ENCODE data around the gene PPID.
"Not testable (repeated sequence)": the region's sequence is repeated elsewhere in the genome, so short reads cannot be mapped to it uniquely, and the experiment has no call there.

The PPID gene

GRCh38 chr4:158754385-158755180 is 31.4 kb upstream of the PPID start:
- no peaks in the 10 kb centered on the region for H3K4me1 Mint-ChIP-seq
- H3K4me3 Mint-ChIP-seq: no peak overlapping the region
- peaks cover 47% of the 10 kb centered on the region for H3K27me3 Mint-ChIP-seq
- H3K9me3 Mint-ChIP-seq: peaks cover 13% of the 10 kb centered on the region
- no peak overlapping the region for H3K27ac Mint-ChIP-seq
- H3K36me3 Mint-ChIP-seq: peaks cover 5% of the 10 kb centered on the region
- no peak for ATAC-seq

GRCh38 chr4:158750379-158750778 is 27.2 kb upstream of the PPID start:
- Mint-ChIP-seq H3K36me3 (no peaks in the 10 kb centered on the region), H3K4me3 (no peak overlapping the region), H3K9me3 (no peaks in the 10 kb centered on the region), H3K27me3 (peaks cover 5% of the 10 kb centered on the region), H3K27ac (no peak overlapping the region), H3K4me1 (no peaks in the 10 kb centered on the region)
- ATAC-seq: no peak

GRCh38 chr4:158746537-158746936 is 23.3 kb upstream of the PPID start:
- not testable (repeated sequence) for H3K9me3 Mint-ChIP-seq, ATAC-seq, H3K27me3 Mint-ChIP-seq, H3K4me3 Mint-ChIP-seq, H3K36me3 Mint-ChIP-seq, H3K4me1 Mint-ChIP-seq, H3K27ac Mint-ChIP-seq

- H3K36me3 Mint-ChIP-seq: no peaks in the 10 kb centered on the region
- no peak overlapping the region for H3K27ac Mint-ChIP-seq
- peaks cover 9% of the 10 kb centered on the region for H3K27me3 Mint-ChIP-seq
- no peaks in the 10 kb centered on the region for H3K4me1 Mint-ChIP-seq
- no peak overlapping the region for H3K4me3 Mint-ChIP-seq
- no peak for ATAC-seq
- no peaks in the 10 kb centered on the region for H3K9me3 Mint-ChIP-seq
These were observed 18.3 kb upstream of the PPID start for GRCh38 chr4:158741326-158742021.

GRCh38 chr4:158739600-158739999 is 16.4 kb upstream of the PPID start:
- no peak for ATAC-seq
- H3K4me1 Mint-ChIP-seq: no peaks in the 10 kb centered on the region
- H3K27me3 Mint-ChIP-seq: peaks cover 18% of the 10 kb centered on the region
- H3K27ac Mint-ChIP-seq: no peak overlapping the region
- no peak overlapping the region for H3K4me3 Mint-ChIP-seq
- H3K36me3 Mint-ChIP-seq: no peaks in the 10 kb centered on the region
- H3K9me3 Mint-ChIP-seq: no peaks in the 10 kb centered on the region

- ATAC-seq: no peak
- Mint-ChIP-seq H3K4me3 (no peak overlapping the region), H3K27ac (no peak overlapping the region), H3K27me3 (peaks cover 18% of the 10 kb centered on the region), H3K4me1 (no peaks in the 10 kb centered on the region), H3K9me3 (no peaks in the 10 kb centered on the region), H3K36me3 (no peaks in the 10 kb centered on the region)
These were observed 15.7 kb upstream of the PPID start for GRCh38 chr4:158738866-158739265.

GRCh38 chr4:158729716-158730559 is 6.7 kb upstream of the PPID start:
- Mint-ChIP-seq H3K27ac (no peak overlapping the region), H3K27me3 (peaks cover 56% of the 10 kb centered on the region), H3K36me3 (no peaks in the 10 kb centered on the region), H3K4me1 (no peaks in the 10 kb centered on the region), H3K9me3 (no peaks in the 10 kb centered on the region), H3K4me3 (no peak overlapping the region)
- ATAC-seq: no peak

- H3K36me3 Mint-ChIP-seq: no peaks in the 10 kb centered on the region
- ATAC-seq: no peak
- H3K9me3 Mint-ChIP-seq: no peaks in the 10 kb centered on the region
- peaks cover 56% of the 10 kb centered on the region for H3K27me3 Mint-ChIP-seq
- no peak overlapping the region for H3K27ac Mint-ChIP-seq
- no peaks in the 10 kb centered on the region for H3K4me1 Mint-ChIP-seq
- H3K4me3 Mint-ChIP-seq: no peak overlapping the region
These were observed 5.0 kb upstream of the PPID start for GRCh38 chr4:158728236-158728635.

- H3K27ac Mint-ChIP-seq: no peak overlapping the region
- no peaks in the 10 kb centered on the region for H3K9me3 Mint-ChIP-seq
- peaks cover 2% of the 10 kb centered on the region for H3K36me3 Mint-ChIP-seq
- no peak overlapping the region for H3K4me3 Mint-ChIP-seq
- H3K4me1 Mint-ChIP-seq: peaks cover 9% of the 10 kb centered on the region
- H3K27me3 Mint-ChIP-seq: peaks cover 41% of the 10 kb centered on the region
- ATAC-seq: no peak
These were observed 3.4 kb upstream of the PPID start for GRCh38 chr4:158726633-158727032.

- peaks cover 13% of the 10 kb centered on the region for H3K36me3 Mint-ChIP-seq
- peaks cover 16% of the 10 kb centered on the region for H3K4me1 Mint-ChIP-seq
- ATAC-seq: no peak
These were observed 1.4 kb upstream of the PPID start for GRCh38 chr4:158724637-158725036.

GRCh38 chr4:158722291-158722916 is 792 bp downstream of the PPID start:
- Mint-ChIP-seq H3K36me3 (peaks cover 33% of the 10 kb centered on the region), H3K9me3 (no peaks in the 10 kb centered on the region), H3K4me1 (peaks cover 16% of the 10 kb centered on the region), H3K4me3 (peak overlapping the region; percentile 91), H3K27ac (peak overlapping the region; percentile 91), H3K27me3 (peaks cover 12% of the 10 kb centered on the region)
- ATAC-seq: no peak

More at GRCh38 chr4:158724637-158725036, 1.4 kb upstream of the PPID start:
- peaks cover 24% of the 10 kb centered on the region for H3K27me3 Mint-ChIP-seq
- peak overlapping the region; percentile 9 for H3K4me3 Mint-ChIP-seq
- H3K9me3 Mint-ChIP-seq: no peaks in the 10 kb centered on the region
- peak overlapping the region; percentile 91 for H3K27ac Mint-ChIP-seq

GRCh38 chr4:158721680-158722079 is 1.5 kb downstream of the PPID start:
- peaks cover 40% of the 10 kb centered on the region for H3K36me3 Mint-ChIP-seq
- ATAC-seq: no peak
- peaks cover 16% of the 10 kb centered on the region for H3K4me1 Mint-ChIP-seq
- H3K9me3 Mint-ChIP-seq: no peaks in the 10 kb centered on the region
- H3K27ac Mint-ChIP-seq: no peak overlapping the region
- H3K4me3 Mint-ChIP-seq: no peak overlapping the region
- peaks cover 9% of the 10 kb centered on the region for H3K27me3 Mint-ChIP-seq

- H3K27ac Mint-ChIP-seq: no peak overlapping the region
- H3K9me3 Mint-ChIP-seq: no peaks in the 10 kb centered on the region
- H3K4me3 Mint-ChIP-seq: no peak overlapping the region
- no peaks in the 10 kb centered on the region for H3K4me1 Mint-ChIP-seq
- H3K36me3 Mint-ChIP-seq: peaks cover 81% of the 10 kb centered on the region
- no peaks in the 10 kb centered on the region for H3K27me3 Mint-ChIP-seq
- ATAC-seq: no peak
These were observed 7.4 kb downstream of the PPID start for GRCh38 chr4:158715802-158716201.

- H3K36me3 Mint-ChIP-seq: peaks cover 88% of the 10 kb centered on the region
- H3K9me3 Mint-ChIP-seq: no peaks in the 10 kb centered on the region
- no peaks in the 10 kb centered on the region for H3K4me1 Mint-ChIP-seq
- no peak overlapping the region for H3K27ac Mint-ChIP-seq
- no peak for ATAC-seq
- H3K4me3 Mint-ChIP-seq: no peak overlapping the region
- no peaks in the 10 kb centered on the region for H3K27me3 Mint-ChIP-seq
These were observed 8.3 kb downstream of the PPID start for GRCh38 chr4:158714937-158715336.

- not testable (repeated sequence) for H3K4me1 Mint-ChIP-seq, ATAC-seq, H3K27me3 Mint-ChIP-seq, H3K9me3 Mint-ChIP-seq, H3K27ac Mint-ChIP-seq, H3K4me3 Mint-ChIP-seq
- peaks cover 82% of the 10 kb centered on the region for H3K36me3 Mint-ChIP-seq
These were observed 10.6 kb downstream of the PPID start for GRCh38 chr4:158712622-158713021.
